ENCODE data around the gene RPTOR.
A peak's percentile ranks its signal among the peaks of the same experiment; 100 is the strongest.

The RPTOR gene

GRCh38 chr17:80970762-80971703 is 426.4 kb downstream of the RPTOR start:
- no peak for DNase-seq

- no peak for DNase-seq
These were observed 427.2 kb downstream of the RPTOR start for GRCh38 chr17:80971704-80972304.

GRCh38 chr17:80976701-80977100 is 432.1 kb downstream of the RPTOR start:
- DNase-seq, result no peak

GRCh38 chr17:80977172-80977571 is 432.5 kb downstream of the RPTOR start:
- DNase-seq, result no peak

- no peak for DNase-seq
These were observed 434.2 kb downstream of the RPTOR start for GRCh38 chr17:80978499-80979497.

GRCh38 chr17:80979547-80980378 is 435.1 kb downstream of the RPTOR start:
- DNase-seq, result no peak

- no peak for DNase-seq
These were observed 435.9 kb downstream of the RPTOR start for GRCh38 chr17:80980397-80981061.

- peak; percentile 37 for DNase-seq
These were observed 436.6 kb downstream of the RPTOR start for GRCh38 chr17:80981062-80981902.

GRCh38 chr17:80981929-80982425 is 437.3 kb downstream of the RPTOR start:
- no peak for DNase-seq

- DNase-seq, result no peak
These were observed 437.9 kb downstream of the RPTOR start for GRCh38 chr17:80982426-80982974.

GRCh38 chr17:80983545-80983944 is 438.9 kb downstream of the RPTOR start:
- no peak for DNase-seq

GRCh38 chr17:80984749-80985148 is 440.1 kb downstream of the RPTOR start:
- DNase-seq, result no peak

GRCh38 chr17:80986046-80986445 is 441.4 kb downstream of the RPTOR start:
- no peak for DNase-seq

- DNase-seq, result no peak
These were observed 442.3 kb downstream of the RPTOR start for GRCh38 chr17:80986816-80987475.

- peak; percentile 14 for DNase-seq
These were observed 443.4 kb downstream of the RPTOR start for GRCh38 chr17:80987941-80988461.

GRCh38 chr17:80989586-80989913 is 444.9 kb downstream of the RPTOR start:
- no peak for DNase-seq

GRCh38 chr17:80990921-80991644 is 446.4 kb downstream of the RPTOR start:
- DNase-seq, result no peak

- DNase-seq, result peak; percentile 74
These were observed 447.0 kb downstream of the RPTOR start, which contains the start of gene CHMP6 for GRCh38 chr17:80991645-80992076. Gene CHMP6 (plus strand): TSS chr17:80991841. CDS start chr17:80991919, 78 bp downstream.

Data from NCI-H2227 treated with DMSO at 0.1 percent for 48 hours (cell line).